ENCODE data around the gene RHBDL1. TPM values are rescaled to one million over a fixed set of nuclear protein-coding genes. Genes with fewer than 3 reads are reported as not detected.

RHBDL1 gene
- total RNA-seq, 1 experiment from 2014 or later = 1.5 TPM

DNA sequence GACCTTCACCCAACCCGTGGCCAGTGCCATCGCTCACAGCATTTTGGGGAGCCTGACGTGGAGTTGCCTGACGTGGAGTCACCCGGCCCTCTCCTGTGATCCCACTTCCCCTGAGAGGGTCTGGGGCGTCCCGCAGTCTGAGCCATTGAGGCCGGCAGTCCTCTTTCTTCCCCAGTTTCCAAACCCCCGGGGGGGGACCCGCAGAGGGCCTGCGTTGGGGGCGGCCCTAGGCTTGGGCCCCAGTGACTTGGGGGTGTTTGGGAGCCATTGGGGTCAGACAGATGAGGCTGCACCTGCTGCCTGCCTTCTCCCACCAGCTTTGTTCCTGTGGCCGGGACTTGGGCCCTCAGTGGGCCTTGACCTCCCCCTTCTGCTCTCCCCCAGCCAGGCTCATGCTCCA lies 5.8 kb upstream of the RHBDL1 start:
- H3K27ac ChIP-seq (ENCODE audit: low read depth, low read length, poor library complexity, severe bottlenecking) = no peak overlapping the region
- TF ChIP-seq, protein P1, sequence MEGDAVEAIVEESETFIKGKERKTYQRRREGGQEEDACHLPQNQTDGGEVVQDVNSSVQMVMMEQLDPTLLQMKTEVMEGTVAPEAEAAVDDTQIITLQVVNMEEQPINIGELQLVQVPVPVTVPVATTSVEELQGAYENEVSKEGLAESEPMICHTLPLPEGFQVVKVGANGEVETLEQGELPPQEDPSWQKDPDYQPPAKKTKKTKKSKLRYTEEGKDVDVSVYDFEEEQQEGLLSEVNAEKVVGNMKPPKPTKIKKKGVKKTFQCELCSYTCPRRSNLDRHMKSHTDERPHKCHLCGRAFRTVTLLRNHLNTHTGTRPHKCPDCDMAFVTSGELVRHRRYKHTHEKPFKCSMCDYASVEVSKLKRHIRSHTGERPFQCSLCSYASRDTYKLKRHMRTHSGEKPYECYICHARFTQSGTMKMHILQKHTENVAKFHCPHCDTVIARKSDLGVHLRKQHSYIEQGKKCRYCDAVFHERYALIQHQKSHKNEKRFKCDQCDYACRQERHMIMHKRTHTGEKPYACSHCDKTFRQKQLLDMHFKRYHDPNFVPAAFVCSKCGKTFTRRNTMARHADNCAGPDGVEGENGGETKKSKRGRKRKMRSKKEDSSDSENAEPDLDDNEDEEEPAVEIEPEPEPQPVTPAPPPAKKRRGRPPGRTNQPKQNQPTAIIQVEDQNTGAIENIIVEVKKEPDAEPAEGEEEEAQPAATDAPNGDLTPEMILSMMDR (conservative IDR thresholded peaks at IDR 0.05; ENCODE audit: low read depth, low read length) = no peak
- TF ChIP-seq EZH2 (IDR thresholded peaks at IDR 0.05; ENCODE audit: borderline replicate concordance, low read depth, low read length, poor library complexity, severe bottlenecking) = no peak
- no peaks in the 10 kb centered on the region for H3K27me3 ChIP-seq (replicated peaks; ENCODE audit: insufficient read depth, low read depth, low read length, poor library complexity)
- ChIA-PET CTCF (no interaction called here), POLR2A (ENCODE audit: low non-redundant PET) (no interaction called here)
- DNase-seq (ENCODE audit: low spot score) = no peak
- H3K4me1 ChIP-seq (ENCODE audit: insufficient read depth, low read length, poor library complexity, severe bottlenecking) = peaks cover 3% of the 10 kb centered on the region
- H3K4me3 ChIP-seq (ENCODE audit: low read depth, low read length, poor library complexity, severe bottlenecking) = no peak overlapping the region
- peaks cover 46% of the 10 kb centered on the region for H3K36me3 ChIP-seq (ENCODE audit: insufficient read depth, low read length, poor library complexity, severe bottlenecking)
- BruUV-seq (replicated peaks) = no TSS peak
- intact Hi-C loops (cut with micrococcal nuclease; ENCODE audit: unreplicated experiment) = no loop called here
- H3K9me3 ChIP-seq (ENCODE audit: low read depth, low read length, poor library complexity, severe bottlenecking) = no peaks in the 10 kb centered on the region

DNA sequence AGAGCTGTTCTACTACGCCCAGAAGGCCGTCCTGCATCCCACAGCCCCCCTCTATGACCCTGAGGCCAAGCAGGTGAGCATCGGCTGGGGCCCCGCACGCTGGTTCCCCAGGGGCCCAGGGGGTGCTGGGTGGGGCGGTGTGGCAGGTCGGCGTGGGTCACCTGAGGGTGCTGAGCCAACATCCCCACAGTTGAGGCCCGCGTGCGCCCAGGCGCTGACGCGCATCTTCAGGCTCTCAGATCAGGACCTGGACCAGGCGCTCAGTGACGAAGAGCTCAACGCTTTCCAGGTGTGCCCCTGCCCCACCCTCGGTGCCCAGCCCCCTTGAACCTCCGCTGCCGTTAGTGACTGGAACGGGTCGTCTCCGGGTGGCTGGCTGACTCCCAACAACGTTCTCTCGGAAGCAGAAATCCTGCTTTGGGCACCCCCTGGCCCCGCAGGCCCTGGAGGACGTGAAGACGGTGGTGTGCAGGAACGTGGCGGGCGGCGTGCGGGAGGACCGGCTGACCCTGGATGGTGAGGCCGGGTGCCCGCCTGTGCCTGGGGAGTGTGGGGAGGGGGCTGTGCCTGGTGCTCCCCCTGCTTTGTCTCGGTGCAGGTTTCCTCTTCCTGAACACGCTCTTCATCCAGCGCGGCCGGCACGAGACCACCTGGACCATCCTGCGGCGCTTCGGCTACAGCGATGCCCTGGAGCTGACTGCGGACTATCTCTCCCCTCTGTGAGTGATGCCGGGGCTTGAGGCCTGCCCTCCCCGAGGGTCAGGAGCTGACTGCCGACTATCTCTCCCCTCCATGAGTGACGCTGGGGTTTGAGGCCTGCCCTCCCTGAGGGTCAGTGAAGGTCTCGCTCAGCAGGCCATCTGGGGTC lies 4.8 kb upstream of the RHBDL1 start:
- H3K4me3 ChIP-seq (ENCODE audit: low read depth, low read length, poor library complexity, severe bottlenecking) = no peak overlapping the region
- intact Hi-C loops (cut with micrococcal nuclease; ENCODE audit: unreplicated experiment) = no loop called here
- no peak overlapping the region for H3K27ac ChIP-seq (ENCODE audit: low read depth, low read length, poor library complexity, severe bottlenecking)
- DNase-seq (ENCODE audit: low spot score) = no peak
- ChIA-PET POLR2A (ENCODE audit: low non-redundant PET) (interaction anchor here (0.6 kb wide), 1 partner anchor 284 kb away, joined by 9 read pairs; no protein-coding TSS in a partner anchor), CTCF (no interaction called here)
- no TSS peak for BruUV-seq (replicated peaks)
- TF ChIP-seq, protein P1 (conservative IDR thresholded peaks at IDR 0.05; ENCODE audit: low read depth, low read length) = no peak
- TF ChIP-seq EZH2 (IDR thresholded peaks at IDR 0.05; ENCODE audit: borderline replicate concordance, low read depth, low read length, poor library complexity, severe bottlenecking) = no peak
- H3K9me3 ChIP-seq (ENCODE audit: low read depth, low read length, poor library complexity, severe bottlenecking) = no peaks in the 10 kb centered on the region
- no peaks in the 10 kb centered on the region for H3K27me3 ChIP-seq (replicated peaks; ENCODE audit: insufficient read depth, low read depth, low read length, poor library complexity)
- peaks cover 46% of the 10 kb centered on the region for H3K36me3 ChIP-seq (ENCODE audit: insufficient read depth, low read length, poor library complexity, severe bottlenecking)
- H3K4me1 ChIP-seq (ENCODE audit: insufficient read depth, low read length, poor library complexity, severe bottlenecking) = peaks cover 11% of the 10 kb centered on the region

DNA sequence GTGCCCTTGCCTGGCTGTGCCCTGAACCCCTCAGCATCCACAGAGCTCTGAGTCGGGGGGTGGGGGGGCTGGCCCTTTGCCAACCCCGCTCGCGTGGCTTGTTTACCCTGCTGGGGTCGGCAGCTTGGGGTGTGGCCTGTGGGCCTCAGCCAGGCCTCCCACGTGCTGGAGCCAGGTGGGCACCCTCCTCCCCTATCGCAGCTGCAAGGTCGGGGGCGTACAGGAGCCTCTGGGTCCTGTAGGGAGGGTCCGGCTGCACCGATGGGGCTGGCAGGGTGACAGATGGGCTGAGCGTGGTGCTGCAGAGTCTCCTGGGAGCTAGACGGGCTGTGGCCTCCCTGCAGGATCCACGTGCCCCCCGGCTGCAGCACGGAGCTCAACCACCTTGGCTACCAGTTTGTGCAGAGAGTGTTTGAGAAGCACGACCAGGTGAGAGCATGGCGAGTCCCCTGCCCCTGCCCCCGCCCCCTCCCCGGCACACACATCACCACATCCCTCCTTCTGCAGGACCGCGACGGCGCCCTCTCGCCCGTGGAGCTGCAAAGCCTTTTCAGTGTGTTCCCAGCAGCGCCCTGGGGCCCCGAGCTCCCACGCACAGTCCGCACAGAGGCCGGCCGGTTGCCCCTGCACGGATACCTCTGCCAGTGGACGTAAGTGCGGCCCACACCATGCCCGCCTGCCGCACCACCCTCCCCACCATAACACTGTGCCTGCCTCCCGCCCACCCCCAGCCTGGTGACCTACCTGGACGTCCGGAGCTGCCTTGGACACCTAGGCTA lies 3.9 kb upstream of the RHBDL1 start:
- intact Hi-C loops (cut with micrococcal nuclease; ENCODE audit: unreplicated experiment) = no loop called here
- Histone ChIP-seq H3K9me3 (ENCODE audit: low read depth, low read length, poor library complexity, severe bottlenecking) (no peaks in the 10 kb centered on the region), H3K4me3 (ENCODE audit: low read depth, low read length, poor library complexity, severe bottlenecking) (no peak overlapping the region), H3K4me1 (ENCODE audit: insufficient read depth, low read length, poor library complexity, severe bottlenecking) (peaks cover 11% of the 10 kb centered on the region), H3K27me3 (replicated peaks; ENCODE audit: insufficient read depth, low read depth, low read length, poor library complexity) (no peaks in the 10 kb centered on the region), H3K36me3 (ENCODE audit: insufficient read depth, low read length, poor library complexity, severe bottlenecking) (peaks cover 46% of the 10 kb centered on the region), H3K27ac (ENCODE audit: low read depth, low read length, poor library complexity, severe bottlenecking) (no peak overlapping the region)
- no peak for TF ChIP-seq EZH2 (IDR thresholded peaks at IDR 0.05; ENCODE audit: borderline replicate concordance, low read depth, low read length, poor library complexity, severe bottlenecking)
- TF ChIP-seq, protein P1 (conservative IDR thresholded peaks at IDR 0.05; ENCODE audit: low read depth, low read length) = no peak
- DNase-seq (ENCODE audit: low spot score) = no peak
- CTCF ChIA-PET = no interaction called here
- BruUV-seq (replicated peaks) = no TSS peak
- POLR2A ChIA-PET (ENCODE audit: low non-redundant PET) = no interaction called here
